Measurements from ENCODE around the gene PDE4C.

- TF ChIP-seq, protein P1, sequence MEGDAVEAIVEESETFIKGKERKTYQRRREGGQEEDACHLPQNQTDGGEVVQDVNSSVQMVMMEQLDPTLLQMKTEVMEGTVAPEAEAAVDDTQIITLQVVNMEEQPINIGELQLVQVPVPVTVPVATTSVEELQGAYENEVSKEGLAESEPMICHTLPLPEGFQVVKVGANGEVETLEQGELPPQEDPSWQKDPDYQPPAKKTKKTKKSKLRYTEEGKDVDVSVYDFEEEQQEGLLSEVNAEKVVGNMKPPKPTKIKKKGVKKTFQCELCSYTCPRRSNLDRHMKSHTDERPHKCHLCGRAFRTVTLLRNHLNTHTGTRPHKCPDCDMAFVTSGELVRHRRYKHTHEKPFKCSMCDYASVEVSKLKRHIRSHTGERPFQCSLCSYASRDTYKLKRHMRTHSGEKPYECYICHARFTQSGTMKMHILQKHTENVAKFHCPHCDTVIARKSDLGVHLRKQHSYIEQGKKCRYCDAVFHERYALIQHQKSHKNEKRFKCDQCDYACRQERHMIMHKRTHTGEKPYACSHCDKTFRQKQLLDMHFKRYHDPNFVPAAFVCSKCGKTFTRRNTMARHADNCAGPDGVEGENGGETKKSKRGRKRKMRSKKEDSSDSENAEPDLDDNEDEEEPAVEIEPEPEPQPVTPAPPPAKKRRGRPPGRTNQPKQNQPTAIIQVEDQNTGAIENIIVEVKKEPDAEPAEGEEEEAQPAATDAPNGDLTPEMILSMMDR (IDR thresholded peaks at IDR 0.05): no peak
- TF ChIP-seq POLR2A (IDR thresholded peaks at IDR 0.05): no peak
Observed at GRCh38 chr19:18219911-18220631, 6.2 kb downstream of the PDE4C start.

All from lower leg skin (tissue), 3 donors.